GM21447 (cell line): ENCODE results near the gene PPM1L.

Experiments used
- ATAC-seq: cut with Tn5 transposase; IDR thresholded peaks from one replicate; pipeline ENCODE4 v1.9.1; 2021; ENCODE audit not compliant: unreplicated experiment

Gene PPM1L

DNA sequence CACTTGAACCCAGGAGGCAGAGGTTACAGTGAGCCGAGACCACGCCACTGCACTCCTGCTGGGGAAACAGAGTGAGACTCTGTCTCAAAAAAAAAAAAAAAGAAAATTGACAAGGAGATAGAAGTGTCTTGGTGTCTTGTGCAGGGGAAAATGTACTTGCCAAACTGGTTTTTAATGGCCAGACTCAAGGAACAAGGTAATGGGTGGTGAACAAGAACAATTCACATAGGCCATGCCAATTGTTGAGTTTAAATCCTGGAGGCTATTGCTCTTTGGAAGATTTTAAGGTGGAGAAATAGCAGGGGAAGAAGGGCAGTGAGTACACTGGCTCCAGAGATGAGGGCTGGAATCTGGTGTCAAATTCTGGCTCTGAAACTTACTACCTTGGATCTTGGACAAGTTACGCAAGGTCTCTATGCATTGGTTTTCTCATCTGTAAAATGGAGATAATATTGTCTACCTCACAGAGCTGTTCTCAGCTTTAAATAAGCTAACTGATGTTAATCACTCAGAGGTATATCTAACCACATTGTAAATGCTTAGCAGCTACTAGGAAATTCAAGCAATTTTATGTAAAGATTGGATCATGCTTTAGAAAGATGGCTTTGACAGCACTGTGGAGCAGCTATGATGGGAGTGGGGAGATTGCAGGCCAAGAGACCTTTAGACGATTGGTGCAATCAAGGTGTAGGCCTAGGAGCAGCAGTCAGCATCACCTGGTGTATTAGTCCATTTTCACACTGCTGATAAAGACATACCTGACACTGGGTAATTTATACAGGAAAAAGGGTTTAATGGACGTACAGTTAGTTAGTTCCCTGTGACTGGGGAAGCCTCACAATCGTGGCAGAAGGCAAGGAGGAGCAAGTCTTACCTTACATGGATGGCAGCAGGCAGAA is 270.8 kb downstream of the PPM1L start:
- no peak for ATAC-seq

DNA sequence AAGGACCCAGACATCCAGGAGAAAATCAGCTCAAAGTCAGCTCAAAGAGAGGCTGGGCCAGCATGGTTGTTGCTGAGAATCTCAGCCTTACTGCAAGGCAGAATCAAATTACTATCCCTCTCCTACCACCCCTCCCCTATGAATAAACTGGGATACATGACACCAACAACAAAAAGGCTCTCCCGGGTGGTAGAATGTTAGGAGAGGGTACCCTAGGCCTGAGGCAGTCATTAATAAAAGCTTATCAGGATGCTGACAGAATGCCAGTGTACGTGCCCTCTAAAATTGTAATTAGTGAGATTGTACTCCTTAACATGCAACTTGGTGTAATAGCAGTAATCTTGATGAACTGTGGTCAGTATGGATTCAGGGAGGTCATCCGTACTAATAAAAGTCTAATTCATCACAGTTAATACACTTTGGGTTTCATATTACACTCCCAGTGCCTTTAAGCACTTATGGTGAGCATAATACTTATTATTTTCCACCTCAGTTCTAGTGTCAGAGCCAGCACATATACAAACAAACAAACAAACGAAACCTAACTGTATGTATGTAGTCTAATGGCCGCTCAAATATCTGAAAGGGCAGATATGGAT is 272.6 kb downstream of the PPM1L start:
- no peak for ATAC-seq

- no peak for ATAC-seq
Observed at GRCh38 chr3:161031134-161031533, 275.1 kb downstream of the PPM1L start.

DNA sequence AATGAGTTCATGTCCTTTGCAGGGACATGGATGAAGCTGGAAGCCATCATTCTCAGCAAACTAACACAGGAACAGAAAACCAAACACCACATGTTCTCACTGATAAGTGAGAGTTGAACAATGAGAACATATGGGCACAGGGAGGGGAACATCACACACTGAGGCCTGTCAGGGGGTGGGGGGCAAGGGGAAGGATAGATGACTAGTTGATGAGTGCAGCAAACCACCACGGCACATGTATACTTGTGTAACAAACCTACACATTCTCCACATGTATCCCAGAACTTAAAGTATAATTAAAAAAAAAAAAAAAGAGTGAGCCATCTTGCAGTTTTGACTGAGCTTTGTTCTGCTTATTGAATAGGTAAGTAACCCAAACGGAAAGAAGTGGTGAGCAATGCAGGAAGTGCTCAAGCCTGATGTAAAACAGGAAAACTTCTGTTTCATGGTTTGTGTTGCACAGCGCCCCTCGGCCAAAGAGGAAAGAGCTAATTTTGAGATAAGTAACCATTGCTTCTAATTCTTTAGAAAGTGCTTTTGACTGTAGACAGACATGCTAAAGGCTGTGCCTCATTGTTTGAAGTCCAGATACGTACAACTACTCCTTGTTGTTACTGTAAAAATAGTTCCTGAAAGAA is 279.0 kb downstream of the PPM1L start:
- peak; percentile 93 for ATAC-seq

DNA sequence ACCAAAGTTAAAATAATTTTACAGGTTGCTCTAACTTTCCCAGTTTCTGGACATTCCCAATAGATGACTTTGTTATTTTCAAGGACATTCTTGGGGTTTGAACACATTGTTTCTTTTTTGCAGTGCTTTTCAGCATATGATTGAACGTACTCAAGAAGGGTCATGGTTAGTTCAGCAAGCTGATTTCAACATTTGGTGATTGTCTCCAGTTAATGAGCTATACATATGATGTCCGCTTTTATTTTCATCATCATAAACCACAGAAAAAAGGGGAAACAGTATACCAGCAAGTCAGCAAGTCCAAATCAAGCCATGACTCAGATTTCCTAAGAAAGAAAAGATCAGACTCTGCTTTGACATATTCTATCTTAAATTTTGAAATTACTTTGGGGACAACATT is 279.7 kb downstream of the PPM1L start:
- ATAC-seq: no peak

- ATAC-seq: no peak
Observed at GRCh38 chr3:161038725-161039124, 282.7 kb downstream of the PPM1L start.

GRCh38 chr3:161042023-161042501 is 286.0 kb downstream of the PPM1L start:
- no peak for ATAC-seq

DNA sequence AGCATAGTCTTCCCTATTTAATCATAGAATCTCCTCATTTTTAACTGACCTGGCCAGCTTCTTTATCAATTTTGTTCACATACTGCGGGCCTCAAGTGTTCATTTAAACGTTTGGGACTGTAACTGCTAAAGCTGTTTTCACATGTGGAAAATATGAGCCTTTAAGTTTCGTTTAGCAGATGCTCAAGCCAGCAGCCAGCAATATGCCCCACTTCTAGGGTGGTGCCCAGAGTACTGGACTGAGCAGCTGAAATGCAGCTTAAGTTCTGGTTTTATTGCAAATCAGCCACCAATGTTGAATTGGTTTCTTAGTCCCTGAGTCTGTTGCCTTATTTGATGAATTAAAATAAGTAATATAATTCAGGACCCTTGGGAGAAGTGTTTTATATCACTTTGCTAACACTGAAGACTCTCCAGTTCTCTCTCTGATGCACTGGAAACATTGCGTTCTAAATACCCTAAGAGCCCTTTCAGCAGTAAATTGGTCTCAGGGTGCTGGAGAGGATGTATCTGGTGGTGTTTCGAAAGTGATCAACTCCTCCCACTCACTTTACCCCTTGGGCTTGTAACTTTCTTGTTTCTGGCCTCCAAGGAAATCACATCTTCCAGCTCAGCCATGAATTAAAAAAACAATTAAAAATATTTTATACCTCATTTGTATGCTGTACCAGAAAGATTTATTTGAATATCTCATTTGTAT is 287.5 kb downstream of the PPM1L start:
- peak; percentile 86 for ATAC-seq

DNA sequence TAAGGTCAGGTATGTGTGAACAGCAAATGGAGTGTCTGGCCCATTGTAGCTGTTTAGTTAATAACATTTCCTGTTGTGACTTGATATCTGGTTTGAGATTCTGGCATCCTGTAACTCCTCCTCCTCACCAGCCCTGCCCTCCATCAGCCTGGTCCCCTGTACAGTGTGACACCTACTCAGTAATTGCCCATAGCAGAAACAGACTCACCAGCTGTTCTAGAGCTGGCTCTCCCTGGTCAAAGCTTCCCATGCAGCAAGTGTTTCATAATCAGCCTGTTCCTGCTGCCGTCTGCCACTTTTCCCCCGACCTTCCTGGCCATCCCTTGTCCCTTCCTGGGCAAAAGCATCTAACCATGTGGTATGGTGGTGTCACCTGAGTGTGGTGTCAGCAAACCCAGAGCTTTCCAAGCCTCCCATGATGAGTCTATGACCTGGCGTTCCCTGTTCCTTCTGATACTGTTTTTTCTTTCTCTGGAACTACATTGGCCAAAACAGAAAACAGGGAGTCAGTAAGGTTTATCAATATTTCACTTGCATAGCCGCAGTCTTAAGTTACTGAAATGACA is 293.7 kb downstream of the PPM1L start:
- ATAC-seq: no peak

DNA sequence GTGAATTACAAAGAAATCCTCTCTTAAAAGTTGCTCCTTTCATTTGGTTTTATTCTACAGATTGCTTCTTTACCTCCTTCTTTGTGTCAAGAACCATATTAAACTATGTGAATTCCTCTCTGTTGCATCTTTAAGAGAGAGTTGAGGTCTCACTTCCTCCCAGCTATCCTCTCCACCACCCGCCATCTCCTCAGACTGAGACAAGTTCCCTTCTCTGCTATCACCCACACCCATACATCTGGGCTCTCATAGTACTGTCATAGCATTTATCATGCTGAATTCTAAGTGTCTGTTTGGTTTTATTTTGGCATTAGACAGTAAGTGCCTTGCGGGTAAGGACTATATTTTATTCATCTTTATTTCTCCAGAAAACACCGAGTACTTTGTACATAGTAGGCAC is 294.9 kb downstream of the PPM1L start:
- no peak for ATAC-seq

DNA sequence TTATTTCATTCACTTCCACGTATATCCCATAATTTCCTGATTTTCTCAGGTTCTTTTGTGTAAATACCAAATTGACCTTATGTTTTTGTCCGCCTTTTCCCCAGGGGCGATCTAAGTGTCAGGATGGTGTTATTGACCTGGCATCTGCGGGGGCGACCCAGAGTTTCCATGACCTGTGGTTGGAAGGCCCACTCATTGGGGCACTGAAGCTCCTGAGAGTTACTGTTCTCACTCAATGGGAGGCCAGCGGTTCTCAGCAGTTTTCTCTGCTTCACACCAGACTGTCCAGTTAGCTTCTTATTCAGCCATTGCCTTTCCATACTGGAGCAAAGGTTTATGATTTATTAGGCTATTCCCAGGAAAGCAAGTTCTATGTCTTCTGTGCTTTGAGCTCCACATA is 295.8 kb downstream of the PPM1L start:
- ATAC-seq: no peak

DNA sequence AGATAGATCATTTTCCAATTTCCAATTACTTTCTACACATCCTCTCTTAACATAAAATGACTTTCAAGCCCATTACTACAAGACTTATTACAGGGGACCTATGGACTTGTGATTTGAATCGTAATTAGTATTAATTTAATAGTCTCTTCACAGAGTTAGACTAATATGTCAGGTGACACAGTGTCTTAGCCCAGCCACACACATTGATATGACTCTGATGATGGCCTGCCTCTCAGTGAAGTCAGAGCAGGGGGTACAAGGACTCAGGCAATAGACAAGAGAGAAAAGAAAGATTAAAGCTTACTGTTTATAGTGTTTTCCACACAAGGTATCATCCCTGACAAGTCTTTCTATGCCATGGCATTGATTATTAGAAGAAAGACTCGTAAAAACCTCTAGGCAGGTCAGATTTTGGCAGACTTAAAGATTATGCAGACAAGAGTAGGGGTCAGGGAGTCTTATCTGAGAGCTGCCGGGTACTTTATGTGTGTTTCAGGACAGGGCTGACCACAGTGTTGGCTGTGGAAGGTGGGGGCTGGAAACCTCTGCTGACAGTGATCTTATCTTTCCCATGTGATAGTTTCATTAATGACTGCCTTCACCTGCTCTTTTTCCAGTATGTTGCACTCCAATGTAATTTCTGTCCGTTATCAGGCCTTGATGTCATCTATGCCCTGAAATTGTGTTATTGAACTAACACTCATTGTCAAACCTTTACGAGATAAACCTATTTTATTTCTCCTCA is 299.0 kb downstream of the PPM1L start:
- ATAC-seq: no peak

DNA sequence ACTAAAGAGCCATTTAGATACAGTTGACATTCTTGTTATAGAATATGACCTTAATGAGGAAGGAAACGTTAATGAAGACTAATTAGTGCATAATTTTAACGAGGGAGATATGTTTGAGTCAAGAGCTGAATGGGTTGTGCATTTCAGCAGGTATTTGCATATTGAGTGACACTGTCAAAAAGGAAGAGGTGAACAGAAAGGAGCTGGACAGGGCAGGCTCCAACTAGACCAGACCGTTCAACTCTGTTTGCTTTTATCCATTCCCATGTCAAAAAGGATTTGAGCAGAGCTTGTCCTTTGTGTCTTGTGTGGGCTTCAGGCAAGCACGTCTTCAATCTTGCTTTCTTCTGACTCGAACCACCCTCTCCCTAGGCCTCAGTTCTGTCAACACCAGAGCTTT is 308.4 kb downstream of the PPM1L start:
- ATAC-seq: no peak

- no peak for ATAC-seq
Observed at GRCh38 chr3:161066930-161067329, 310.9 kb downstream of the PPM1L start.

- ATAC-seq: no peak
Observed at GRCh38 chr3:161067335-161067734, 311.3 kb downstream of the PPM1L start.

DNA sequence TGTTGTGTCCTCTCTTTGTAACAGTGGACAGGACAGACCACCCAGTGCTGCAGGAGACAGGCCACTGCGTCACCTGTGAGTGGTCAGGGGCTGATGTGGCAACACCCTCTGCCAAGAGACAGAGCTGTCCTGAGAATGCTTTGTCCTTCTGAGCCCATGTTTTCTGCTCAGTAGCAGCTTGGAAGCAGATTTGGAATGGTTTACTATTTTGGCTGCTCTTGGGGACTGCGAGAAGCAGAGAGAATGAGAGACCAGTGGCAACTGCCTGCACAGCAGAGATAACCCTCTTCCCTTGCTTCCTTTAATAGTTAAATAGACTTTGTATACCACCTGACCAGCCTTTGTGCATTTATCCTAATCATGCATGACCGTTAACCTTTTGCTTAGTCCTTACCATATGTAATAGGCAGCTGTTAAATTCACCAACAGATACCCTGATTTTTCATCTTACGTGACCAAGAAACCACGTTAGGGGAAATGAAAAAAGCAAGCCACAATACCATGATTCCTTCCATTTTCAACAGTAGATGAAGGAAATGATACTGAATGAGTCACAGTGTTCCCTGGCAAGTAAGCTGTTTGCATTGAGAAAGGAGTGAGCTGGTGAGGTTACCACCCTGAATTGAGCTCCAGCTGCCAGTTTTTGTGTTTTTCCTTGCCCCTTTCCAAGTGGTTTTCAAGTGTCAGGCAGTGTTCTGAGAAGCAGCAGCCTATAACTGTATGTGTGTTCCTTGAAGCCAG is 313.6 kb downstream of the PPM1L start:
- peak; percentile 96 for ATAC-seq

DNA sequence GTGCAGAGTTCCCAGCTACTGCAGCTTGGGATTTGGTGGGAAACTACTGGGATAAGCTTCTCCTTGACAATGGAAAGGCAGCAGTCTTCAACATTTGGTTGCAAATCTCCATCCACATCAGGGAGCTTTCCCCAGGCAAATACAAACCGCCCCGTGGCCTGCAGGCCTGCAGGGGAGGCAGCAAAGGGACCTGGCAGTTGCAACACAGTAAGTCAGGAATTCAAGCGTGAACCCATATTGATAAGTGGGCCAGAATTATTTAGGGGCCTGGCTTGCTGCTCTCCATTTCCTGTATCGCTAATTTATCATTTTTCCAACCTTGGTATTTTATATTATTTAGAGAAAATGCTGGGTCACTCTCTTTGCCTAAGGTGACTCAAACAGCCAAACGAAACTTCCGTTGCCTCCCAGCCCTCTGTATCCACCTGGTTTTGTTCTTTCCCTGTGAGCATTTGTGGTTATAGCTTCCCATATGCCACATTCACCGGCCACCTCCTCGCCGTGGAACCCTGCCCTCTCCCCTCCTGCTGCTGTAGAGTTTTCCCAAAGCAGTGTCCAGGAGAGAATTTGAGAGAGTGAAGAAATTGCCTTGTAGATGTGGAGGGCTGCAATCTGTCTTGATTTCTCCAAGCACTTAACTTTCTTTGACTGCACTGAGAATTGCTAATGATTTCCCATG is 314.4 kb downstream of the PPM1L start:
- ATAC-seq: no peak

GRCh38 chr3:161070980-161071663 is 315.1 kb downstream of the PPM1L start:
- no peak for ATAC-seq
